ENCODE results near the gene ZNF423.

ZNF423 gene

DNA sequence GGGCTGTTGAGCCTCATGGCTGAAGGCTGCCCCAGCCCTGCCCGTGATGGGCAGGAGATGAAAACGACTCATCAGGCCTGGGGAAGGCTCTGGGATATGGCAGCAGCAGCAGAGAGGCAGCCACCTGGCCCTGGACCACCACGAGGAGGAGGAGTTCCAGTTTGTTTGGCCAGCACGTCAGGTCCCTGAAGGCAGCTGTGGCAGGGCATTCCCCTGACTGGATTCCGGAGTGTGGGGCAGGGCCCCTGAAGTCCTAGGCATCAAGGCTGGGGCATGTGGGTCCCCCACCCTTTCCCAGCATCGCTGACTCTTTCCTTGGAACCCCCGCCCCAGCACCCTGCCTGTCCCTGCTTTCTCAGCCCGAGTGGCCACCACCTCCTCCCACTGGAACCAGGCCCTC is 197.4 kb downstream of the ZNF423 start:
- DNase-seq, result no peak

DNA sequence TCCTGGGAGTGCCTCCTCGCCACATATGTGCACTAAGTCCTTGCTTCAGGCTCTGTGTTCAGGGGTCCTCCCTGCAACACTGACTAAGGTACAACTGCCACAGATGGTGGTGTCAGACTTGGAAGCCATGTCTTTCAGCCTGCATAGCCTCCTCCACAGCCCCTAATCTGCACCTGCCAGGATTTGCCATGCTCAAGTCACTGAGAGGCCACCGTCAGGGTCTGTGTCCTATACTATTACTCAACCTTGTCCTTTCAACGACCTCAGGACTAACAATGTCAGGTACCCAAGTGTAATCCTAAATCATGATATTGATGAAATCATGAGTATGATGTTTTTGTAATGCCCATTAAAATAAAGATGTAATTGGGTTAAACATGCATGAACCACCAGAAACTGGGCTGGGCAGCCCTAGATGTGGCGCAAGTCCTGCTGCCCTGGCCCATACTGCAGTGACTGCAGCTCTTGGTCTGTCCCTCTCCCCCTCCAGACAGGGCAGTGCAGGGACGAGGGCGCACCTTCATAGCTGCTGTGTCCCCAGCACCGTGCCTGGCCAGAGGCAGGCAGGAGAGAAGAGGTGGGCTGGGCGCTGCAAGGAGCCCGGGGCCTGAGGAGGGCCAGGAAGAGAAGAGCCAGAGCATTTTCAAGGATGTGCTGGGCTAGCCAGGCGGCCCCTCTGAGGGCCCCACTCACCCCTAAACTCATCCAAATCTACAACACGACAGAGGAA is 198.0 kb downstream of the ZNF423 start:
- DNase-seq, result no peak

DNA sequence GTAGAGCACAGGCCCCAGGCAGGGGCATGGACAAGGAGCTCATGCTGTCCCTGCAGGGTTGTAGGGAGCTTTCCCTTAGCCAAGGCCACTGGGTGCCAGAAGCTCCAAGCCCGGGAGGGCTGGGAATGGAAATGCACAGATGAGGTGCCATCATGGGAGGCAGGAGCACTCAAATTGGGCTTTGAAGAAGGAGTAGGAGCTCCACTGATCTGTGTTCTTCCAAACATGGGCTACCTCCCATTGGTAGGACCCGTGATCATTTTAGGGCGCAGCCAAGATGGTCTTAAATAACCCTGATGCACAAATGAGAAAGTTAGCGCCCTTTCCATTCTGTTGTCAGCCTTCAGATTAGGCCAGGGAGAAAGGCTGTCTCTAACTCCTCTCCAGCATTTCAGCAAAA is 201.5 kb downstream of the ZNF423 start:
- DNase-seq, result no peak

DNA sequence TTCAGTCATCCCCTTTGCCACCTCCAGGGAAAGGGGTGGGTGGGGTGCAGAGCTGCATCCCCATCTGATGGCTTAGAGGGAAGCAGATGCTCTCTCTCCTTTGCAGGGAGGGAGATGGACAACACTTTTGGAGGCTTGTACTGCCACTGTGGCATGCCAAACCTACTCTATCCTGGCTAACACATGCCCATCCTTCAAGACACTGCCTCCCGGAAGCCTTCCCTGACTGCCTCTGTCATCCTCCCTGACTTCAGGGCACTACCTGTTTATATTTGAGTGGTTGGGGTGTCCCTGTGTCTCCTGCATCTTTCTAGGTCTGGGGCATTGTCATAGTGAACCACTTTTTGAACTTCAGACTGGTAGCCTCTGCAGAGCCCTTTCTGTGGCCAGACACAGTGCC is 202.3 kb downstream of the ZNF423 start:
- DNase-seq, result no peak

DNA sequence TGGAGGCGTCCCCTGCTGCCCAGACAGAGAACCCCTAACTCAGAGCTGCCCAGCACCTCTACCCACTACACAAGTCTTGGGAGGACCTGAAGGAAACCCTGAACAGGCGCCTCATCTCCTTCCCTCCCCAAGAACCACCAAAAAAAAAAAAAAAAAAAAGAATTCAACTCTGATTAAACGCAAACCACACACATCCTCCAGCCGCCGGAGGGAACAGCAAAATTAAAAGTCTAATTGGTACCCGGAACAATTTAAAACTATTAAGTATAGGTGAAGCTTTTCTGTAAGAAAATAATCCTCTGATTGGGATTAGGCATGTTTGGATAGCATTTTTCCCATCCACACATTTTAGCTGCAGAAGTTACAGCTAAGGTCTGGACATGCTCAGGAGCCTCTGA is 202.7 kb downstream of the ZNF423 start:
- no peak for DNase-seq

DNA sequence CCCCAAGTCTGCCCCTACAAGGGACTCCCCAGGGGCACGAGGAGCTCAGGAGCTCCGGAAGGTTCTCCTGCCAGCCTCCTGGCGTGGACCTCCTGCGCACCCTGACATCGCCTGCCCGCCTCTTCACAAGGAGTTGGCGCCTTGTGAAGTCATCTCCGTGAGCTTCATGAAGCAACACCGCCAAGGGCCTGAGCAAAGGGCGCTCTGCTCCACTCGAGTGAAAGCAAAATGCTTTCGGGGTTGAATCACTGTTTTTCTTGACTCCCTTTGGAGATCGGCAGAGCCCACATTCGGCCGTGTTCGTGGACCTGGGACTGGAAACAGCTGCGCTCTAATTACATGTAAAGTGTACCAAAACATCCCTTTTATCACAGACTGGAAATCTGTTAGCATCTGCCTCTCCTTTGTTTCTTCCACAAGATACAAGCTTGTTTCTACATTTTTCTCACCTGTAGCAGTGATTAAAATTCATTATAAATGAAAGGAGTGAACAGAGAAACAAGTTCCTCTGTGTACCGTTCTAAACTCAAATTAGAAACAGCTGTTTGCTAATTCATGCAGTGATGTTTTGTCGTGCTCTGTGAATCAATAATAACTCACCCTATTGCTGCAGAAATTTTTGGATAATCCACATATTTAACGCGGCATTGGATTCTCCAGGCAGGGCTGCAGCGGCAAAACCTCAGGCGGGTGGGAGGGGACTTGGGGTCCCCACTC is 203.3 kb downstream of the ZNF423 start:
- DNase-seq, result no peak

DNA sequence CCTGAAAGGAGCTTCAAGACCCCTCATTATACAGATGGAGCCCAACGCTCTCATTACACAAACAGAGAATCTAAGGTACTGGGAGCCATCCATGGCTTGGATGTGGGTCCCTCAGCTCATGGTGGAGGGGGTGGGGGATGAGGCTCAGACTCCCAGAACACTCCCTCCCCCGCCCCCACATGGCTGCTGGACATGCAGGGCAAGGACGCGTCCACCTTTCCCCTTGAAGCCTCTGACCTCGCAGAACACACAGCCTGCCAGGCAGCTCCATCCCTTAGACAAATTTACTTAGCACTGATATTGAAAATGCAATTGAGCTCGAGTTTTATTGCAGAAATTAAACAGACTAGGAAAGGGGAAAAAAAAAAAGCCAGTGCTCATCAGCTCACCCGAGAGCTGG is 203.9 kb downstream of the ZNF423 start:
- no peak for DNase-seq

DNA sequence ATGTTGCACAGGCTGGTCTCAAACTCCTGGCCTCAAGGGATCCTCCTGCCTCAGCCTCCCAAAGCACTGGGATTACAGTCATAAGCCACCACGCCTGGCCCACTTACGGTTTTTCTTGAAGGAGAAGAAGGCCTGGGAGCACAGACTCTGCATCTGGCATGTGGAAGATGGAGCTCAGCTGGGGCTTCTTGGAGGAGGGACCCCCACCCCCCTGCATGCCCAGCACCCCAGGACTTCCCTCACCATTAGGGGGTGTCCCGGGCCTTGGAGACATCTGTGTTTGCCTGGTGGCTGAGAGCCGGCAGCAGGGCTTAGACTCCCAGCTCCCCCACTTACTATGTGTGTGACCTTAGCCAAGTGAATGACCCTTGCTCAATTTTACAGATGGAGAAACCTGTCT is 204.7 kb downstream of the ZNF423 start:
- DNase-seq, result no peak

DNA sequence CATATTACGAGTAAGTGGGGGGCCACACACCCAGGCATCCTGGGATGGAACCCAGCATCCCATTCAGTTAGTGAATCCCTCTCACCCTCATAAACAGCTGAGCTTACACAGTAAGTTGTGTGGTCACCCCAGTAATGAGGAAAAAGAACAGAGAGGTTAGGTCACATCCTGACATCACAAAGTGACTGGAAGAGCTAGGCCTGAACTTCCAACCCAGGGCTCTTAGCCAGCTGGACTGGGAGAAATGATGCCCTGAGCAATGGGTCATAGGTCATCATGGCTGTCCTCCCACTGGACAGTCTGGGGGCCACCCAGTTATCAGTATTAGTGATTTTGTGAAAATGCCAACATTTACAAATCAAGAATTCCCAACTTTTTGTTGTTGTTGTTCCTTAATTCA is 205.3 kb downstream of the ZNF423 start:
- no peak for DNase-seq

DNA sequence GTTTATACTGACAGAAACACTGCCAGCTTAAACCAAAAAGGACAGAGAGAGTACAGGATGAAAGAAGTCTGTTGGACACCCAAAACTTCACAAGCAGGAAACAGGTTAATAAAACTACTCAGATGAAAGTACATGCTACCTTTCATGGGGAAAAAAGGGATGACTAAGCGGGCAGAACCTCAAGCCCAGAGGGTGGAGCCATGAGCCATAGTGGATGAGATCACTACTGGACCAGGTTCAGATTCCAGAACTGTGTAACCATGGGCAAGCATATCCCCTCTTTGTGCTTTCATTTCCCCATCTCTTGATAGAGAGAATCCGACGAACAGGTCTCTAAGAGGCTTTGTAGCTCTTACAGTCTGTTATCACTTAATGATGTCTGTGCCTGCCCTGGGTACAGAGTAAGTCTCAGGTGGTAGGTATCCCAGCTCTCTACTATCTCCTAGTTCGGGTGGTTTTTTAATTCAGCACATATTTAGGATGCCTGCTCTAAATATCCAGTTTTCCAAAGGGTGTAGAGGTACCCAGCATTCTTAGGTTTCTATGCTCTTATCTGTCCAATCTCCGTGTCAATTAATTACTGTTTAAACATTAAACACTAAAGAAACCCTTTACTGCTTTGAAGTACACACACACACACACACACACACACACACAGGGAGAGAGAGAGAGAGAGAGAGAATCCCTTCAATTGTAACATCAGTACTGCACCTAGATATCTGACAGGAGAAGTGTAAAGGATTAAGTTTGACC is 206.7 kb downstream of the ZNF423 start:
- DNase-seq, result no peak

DNA sequence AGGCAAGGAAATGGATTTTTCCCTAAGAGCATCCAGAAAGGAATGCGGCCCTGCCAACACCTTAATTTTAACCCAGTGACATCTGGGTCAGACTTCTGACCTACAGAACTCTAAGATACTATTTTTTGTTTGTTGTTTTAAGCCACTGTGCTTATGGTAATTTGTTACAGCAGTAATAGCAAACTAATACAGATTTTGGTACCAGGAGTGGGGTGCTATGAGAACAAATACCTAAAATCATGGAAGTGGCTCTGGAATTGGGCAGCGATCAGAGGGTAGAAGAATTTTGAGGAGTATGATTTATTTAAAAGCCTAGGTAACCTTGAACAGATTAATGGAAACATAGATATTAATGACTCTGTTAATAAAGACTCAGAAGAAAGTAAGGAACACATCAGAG is 208.2 kb downstream of the ZNF423 start:
- DNase-seq, result no peak

DNA sequence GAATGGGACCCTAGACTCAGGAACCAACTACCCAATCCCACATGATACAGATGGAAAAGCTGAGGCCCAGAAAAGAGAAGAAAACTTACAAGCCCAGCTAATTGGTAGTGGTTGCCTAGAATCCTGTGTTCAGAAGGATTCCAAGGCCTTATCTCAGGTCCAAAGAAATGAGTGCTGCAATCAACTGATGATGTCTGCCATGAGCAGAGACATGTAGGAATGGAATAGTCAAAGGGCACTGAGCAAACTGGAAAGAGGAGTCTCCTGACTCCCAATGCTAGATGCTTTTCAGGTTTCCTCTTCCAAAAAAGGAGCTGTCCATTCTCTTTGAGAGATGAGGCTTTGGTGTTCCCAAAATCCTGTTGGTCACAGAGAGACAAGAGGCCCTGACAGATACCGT is 210.6 kb downstream of the ZNF423 start:
- DNase-seq, result no peak

DNA sequence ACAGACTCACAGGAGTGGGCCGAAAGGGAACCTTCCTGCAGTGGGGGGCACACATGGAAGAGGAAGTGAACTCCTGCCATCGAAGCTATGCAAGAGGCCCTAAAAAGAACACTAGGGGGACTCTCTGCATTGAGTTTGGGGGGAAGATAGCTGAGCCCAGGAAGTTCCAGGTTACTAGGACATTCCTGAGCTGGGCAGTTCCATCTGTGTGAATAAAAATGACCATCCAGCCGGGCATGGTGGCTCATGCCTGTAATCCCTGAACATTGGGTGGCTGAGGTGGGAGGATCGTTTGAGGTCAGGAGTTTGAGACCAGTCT is 211.8 kb downstream of the ZNF423 start:
- DNase-seq, result no peak

DNA sequence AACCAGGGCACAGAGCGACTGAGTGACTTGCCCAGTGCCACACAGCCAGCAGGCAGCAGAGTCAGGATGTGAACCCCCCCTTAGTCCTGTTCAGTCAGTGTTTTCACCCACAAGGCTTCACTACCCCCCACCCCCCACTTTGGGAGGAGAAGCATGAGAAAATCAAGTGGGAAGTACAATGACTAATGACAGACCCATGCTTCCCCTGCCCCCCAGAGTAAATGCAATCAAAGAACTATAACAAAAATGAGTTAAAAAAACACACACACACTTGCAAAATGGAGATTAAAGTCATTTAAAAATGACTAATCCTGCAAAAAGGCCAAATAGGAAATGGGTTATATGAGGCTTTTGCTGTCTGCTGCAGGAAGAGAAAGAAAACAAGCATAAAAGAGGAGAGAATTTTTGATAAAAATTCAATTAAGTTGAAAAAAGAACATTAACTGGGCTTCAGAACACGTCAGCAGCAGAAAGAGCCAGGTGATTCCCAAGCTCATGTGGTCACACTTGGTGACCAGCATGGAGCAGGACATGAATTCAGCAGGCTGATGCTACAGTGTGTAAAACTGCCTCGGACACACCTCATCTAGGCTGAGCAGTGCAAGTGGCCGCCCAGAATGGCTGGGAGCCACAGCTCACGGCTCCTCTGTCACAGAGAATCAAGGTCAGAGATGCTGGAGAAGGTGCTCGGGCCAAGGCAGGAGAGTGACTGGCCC is 212.3 kb downstream of the ZNF423 start:
- DNase-seq, result no peak

DNA sequence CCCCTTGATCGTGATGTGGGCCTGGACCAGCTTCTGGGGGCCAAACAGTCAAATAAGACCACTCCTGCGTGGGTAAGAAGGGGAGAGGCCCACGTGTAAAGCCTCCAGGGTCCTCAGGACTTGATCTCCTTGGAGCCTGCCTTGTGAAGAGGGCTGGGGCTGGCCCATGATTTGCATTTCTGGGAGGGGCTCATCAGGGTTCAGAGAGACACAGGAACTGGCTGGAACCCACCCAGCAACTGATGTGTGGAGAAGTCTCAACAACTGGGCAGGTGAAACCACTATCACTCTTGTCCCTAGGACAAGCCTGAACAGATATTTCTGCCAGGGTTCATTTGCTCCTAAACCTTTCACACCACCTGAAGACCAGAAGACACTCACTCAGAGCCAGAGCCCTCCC is 214.7 kb downstream of the ZNF423 start:
- DNase-seq, result no peak

DNA sequence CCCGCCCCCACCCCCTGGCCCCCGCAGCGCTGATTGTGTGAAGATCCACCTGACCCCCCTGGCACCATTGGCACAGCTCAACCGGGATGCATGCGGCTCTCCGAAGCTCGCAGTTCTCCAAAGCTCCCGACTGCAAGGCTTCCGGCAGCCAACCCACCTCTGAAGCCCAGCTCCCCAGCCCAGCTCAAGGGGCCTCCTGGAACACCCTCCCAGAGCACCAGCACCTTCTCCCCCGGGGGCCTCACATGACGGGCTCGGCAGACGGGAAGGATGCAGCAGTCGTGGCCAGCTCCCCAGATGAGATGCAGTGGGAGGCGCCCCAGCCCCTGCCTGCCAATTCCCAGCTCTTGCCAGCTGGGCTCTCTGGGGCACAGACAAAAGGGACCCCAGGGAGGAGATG is 215.3 kb downstream of the ZNF423 start:
- DNase-seq, result no peak

DNA sequence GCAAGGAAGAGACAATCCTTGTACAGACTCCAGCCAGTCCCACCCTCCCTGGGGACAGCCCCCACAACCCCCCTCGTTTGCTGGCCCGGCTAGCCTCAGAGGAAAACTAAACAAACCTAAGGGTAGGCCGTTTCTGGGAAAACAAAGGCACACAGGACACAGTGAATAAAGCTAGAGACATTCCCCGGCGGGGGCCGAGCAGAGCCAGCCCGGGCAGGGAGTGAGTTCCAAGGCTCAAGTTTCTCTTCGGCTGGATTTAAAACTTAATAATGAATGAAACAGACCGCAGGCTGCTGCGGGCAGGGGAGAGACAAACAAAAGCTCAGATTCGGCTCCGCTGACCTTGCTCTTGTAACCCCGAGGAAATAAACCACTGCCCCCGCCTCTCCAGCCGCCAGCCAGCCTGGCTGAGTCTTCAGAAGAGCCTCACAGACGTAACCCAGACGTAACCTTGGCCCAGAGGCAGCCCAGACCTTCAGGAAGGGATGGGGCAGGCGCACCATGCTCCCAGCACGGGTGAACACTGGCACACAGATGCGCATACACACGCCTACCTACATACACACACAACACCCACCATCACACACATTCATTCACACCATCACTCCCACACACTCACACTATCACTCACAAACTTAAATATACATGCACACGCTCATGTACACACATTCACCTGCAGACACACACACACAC is 216.0 kb downstream of the ZNF423 start:
- no peak for DNase-seq

DNA sequence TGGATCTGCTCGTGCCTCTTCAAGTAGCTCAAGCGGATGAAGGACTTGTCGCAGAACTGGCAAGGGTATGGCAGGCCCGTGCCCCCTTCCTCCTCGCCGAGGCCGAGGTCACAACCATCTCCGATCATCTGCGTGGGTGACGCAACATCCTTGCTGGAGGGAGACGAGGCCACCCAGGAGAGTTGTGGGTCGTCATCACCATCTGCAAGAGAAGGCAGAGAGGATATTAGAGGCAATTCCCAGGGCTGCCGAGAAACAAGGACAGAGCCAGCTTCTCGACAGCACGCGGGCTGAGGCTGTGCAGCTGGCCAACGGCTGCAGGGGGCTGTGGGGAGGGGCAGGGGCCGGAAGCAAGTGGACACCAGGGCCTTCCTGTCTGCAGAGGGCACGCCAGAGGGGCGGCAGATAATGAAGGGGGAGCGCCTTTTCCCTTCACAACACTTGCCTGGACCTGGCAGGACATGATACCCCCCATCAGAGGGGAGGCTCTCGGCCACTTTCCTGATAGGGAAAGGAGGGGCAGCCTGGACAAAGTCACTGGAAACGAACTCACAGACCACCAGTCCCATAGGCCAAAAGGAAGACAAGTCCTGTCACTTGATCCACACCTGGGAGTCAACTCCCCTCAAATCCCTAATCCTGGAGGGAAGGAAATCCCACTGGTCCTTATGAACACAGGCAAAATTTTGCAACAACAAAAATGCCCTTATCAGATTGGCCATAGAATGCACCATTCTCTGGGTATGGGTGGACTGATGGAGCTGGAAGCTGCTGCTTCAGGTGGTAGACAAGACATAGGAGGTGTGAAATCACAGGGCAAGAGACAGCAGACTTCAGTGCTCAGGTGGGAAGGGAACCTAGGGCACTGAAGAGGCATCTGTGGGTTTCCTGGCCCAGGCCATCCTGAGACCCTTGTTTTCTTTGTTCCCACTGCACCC is 217.0 kb downstream of the ZNF423 start:
- no peak for DNase-seq

DNA sequence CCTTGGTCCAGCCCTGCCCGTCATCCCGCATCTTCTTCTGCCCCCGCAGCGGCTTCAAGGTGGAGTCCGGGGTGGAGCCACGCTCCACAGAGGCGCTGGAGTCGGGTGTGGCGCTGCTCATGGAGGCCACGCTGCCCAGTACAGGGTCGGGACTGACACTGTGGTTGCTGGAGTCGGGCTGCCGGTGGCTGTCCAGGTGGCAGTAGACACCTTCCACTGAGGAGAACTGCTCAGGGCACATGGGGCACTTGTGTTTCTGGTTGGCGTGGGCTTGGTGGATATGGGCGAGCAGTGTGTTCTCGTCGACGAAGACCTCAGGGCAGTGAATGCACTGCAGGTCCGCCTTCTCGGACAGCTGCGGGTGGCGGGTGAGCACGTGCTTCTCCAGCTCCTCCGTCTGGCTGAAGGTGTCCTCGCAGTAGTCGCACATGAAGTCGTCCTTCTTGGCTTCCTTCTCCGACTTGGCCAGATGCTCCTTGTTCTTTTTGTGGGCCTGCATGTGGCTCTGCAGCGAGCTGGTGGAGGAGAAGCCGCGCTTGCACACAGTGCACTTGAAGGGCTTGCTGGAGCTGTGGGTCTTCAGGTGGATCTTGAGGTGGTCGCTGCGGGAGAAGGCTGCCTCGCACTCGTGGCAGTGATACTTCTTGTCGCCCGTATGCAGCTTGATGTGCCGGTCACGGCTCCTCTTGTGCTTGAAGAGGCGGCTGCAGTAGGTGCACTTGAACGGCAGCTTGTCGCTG is 217.8 kb downstream of the ZNF423 start:
- no peak for DNase-seq

DNA sequence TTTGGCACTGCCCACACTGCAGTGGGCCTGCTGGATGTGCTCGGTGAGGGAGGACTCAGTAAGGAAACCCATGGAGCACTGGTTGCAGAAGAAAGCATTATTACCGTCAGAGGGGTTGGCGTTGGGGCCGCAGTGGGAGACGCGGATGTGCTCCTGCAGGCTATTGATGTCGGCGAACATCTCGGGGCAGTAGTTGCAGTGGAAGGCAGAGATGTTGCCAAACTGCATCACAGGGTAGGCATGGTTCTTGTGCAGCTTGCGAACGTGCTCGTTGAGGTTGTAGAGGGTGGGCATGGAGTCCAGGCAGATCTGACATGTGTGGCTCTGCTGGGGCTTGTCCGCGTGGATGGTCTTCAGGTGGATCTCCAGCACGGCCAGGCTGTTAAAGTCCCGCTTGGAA is 218.4 kb downstream of the ZNF423 start:
- DNase-seq, result no peak

DNA sequence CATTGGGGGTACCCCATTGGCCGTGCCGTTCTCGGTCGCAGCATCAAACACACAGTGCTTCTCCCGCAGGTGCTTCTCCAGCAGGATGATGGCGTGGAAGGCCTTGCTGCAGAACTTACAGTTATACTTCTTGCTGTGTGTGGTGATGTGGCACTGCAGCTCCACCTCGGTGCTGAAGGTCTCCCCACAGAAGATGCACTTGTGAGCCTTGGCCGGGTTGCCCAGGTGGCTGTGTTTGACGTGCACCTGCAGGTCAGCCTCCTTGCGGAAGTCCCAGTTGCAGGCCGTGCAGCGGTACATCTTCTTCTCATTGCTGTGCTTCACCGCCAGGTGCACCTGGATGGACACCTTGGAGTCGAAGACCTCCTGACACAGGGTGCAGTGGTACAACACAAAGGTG is 219.3 kb downstream of the ZNF423 start:
- no peak for DNase-seq
